PFSK-1 (cell line): ENCODE measurements around the gene DYRK1A.

Experiments used
- FOXP2 ChIP-seq: optimal IDR thresholded peaks from 2 replicates; pipeline ENCODE3; 2011; ENCODE audit warnings: borderline replicate concordance, control low read depth, inconsistent platforms; ENCODE audit not compliant: insufficient read depth; ENCODE audit errors: extremely low read length, extremely low read depth
- POLR2AphosphoS5 ChIP-seq: IDR thresholded peaks from 2 replicates; pipeline ENCODE4 v1.6.1; 2012; ENCODE audit warnings: low read depth, mild to moderate bottlenecking, control low read depth, low read length, moderate library complexity
- SIN3A ChIP-seq: IDR thresholded peaks from 2 replicates; pipeline ENCODE4 v1.6.1; 2012; ENCODE audit warnings: mild to moderate bottlenecking, low read length, moderate library complexity, borderline replicate concordance; ENCODE audit not compliant: insufficient read depth
- TAF1 ChIP-seq: IDR thresholded peaks from 2 replicates; pipeline ENCODE4 v1.6.1; 2012; ENCODE audit warnings: low read length, control low read depth, borderline replicate concordance; ENCODE audit not compliant: insufficient read depth
- TF ChIP-seq, protein P1 (sequence below), 2 experiments: IDR thresholded peaks; 2 replicates each; pipeline versions ENCODE4 v1.6.1 to v1.8.0; 2011 to 2012; ENCODE audit warnings: low read depth in 2 of 2, low read length in 2 of 2, control low read depth in 1 of 2, inconsistent platforms in 1 of 2, mild to moderate bottlenecking in 1 of 2, moderate library complexity in 1 of 2; ENCODE audit not compliant: insufficient read depth in 1 of 2

DYRK1A gene

DNA sequence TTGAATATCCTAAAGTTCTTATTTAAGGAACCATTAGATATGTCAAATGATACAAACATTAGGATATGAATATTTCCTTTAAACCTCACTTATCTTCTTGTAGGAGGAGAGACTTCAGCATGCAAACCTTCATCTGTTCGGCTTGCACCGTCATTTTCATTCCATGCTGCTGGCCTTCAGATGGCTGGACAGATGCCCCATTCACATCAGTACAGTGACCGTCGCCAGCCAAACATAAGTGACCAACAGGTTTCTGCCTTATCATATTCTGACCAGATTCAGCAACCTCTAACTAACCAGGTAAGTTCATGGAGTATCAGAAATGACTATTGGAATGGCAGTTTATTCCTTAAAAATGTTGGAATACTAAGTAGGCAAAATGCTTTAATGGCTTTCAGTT is 106.0 kb downstream of the DYRK1A start:
- no peak for TF ChIP-seq FOXP2
- no peak for TF ChIP-seq POLR2AphosphoS5
- no peak for TF ChIP-seq TAF1
- no peak for TF ChIP-seq SIN3A
- TF ChIP-seq, protein P1, sequence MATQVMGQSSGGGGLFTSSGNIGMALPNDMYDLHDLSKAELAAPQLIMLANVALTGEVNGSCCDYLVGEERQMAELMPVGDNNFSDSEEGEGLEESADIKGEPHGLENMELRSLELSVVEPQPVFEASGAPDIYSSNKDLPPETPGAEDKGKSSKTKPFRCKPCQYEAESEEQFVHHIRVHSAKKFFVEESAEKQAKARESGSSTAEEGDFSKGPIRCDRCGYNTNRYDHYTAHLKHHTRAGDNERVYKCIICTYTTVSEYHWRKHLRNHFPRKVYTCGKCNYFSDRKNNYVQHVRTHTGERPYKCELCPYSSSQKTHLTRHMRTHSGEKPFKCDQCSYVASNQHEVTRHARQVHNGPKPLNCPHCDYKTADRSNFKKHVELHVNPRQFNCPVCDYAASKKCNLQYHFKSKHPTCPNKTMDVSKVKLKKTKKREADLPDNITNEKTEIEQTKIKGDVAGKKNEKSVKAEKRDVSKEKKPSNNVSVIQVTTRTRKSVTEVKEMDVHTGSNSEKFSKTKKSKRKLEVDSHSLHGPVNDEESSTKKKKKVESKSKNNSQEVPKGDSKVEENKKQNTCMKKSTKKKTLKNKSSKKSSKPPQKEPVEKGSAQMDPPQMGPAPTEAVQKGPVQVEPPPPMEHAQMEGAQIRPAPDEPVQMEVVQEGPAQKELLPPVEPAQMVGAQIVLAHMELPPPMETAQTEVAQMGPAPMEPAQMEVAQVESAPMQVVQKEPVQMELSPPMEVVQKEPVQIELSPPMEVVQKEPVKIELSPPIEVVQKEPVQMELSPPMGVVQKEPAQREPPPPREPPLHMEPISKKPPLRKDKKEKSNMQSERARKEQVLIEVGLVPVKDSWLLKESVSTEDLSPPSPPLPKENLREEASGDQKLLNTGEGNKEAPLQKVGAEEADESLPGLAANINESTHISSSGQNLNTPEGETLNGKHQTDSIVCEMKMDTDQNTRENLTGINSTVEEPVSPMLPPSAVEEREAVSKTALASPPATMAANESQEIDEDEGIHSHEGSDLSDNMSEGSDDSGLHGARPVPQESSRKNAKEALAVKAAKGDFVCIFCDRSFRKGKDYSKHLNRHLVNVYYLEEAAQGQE (IDR thresholded peaks at IDR 0.05; ENCODE audit: insufficient read depth in 1 of 2, low read depth in 2 of 2, low read length in 2 of 2), result no peak

DNA sequence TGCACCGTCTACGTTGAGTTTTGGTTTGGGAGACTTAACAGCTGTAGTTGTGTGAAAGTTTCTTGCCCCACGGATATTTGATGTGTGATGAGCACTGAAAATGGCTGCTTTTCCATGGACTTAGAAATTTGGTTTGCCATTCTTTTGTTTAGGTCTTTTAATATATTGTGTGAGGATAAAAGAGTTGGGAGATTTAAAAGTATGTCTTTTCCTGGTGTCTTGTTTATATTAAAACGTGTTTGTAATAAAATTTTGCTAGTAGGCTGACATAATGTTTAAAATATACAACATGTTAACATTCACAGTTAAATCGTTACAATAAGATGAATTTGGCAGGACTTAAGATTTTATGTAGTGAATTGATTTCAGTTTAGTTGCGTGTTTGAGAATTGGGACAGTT is 106.9 kb downstream of the DYRK1A start:
- TF ChIP-seq, protein P1 (IDR thresholded peaks at IDR 0.05; ENCODE audit: insufficient read depth in 1 of 2, low read depth in 2 of 2, low read length in 2 of 2), result no peak
- TF ChIP-seq SIN3A (no peak), POLR2AphosphoS5 (no peak), FOXP2 (no peak), TAF1 (no peak)

DNA sequence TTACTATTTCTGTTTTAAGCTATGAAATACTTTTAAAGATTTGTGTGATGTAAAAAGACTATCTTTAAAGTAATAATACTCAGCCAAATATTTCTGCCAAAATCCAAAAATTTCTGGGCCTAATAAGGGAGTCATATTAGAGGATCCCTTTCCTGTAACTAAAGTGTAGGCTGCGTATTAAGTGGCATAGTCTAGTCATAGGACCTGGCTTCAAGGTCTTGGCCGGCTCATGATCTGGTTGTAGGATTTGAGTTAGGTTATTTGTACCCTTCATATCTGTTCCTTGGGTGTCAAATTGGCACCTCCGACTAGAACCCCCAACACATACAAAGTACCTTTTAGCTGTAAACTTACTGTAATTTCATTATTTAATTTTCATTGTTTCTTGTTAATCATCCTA is 107.8 kb downstream of the DYRK1A start:
- TF ChIP-seq, protein P1 (IDR thresholded peaks at IDR 0.05; ENCODE audit: insufficient read depth in 1 of 2, low read depth in 2 of 2, low read length in 2 of 2), result no peak
- no peak for TF ChIP-seq TAF1
- no peak for TF ChIP-seq POLR2AphosphoS5
- TF ChIP-seq SIN3A, result no peak
- no peak for TF ChIP-seq FOXP2

DNA sequence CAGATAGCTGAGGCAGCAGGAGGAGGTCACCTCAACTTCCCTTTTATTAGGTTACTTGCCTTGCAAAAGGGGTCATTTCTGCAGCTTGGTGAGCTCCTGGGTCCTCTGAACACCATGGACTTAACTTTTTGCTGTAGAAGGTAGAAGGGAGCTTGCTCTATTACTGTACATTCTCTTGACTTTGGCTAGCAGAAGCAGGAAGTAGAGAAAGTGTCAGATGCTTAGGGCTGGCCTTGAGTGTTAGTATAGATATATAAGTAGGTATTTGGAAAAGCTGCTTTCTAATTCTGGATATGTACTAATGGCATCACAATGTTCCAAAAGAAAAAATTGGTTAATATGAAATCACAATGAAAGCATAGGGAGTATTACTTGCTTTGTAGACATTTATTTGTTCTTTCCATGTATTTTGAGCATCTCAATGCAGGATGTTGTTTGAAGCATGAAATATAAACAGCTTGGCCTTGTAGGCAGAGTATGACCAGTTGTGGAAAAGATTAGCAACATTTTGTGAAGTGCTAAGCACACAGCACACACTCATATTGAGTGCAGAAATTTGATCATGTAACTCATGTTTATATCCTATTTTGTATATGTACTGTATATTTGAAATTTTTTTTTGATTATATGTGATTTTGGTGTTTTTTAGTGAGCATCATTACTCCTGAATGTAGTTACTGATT is 108.8 kb downstream of the DYRK1A start:
- TF ChIP-seq SIN3A (no peak), TAF1 (no peak), FOXP2 (no peak), POLR2AphosphoS5 (no peak)
- TF ChIP-seq, protein P1 (IDR thresholded peaks at IDR 0.05; ENCODE audit: insufficient read depth in 1 of 2, low read depth in 2 of 2, low read length in 2 of 2), result no peak

DNA sequence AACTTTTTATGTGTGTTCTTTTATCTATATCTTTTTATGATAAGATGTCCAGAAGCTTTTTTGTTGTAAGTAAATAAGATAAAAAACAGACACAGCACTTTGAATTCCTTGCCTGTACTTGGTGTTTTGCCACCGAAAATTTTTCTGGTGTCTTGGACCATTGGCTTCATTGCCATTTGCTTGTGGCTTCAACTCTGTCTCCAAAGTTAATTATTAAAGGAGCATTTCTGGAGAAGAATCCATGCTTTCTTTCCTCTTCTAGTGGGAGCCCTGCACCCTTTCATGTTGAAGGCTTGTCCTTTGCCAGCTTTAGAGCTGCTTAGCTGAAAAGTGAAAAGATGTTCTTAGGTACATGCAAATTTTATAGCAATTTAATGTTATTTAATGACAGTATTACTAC is 112.2 kb downstream of the DYRK1A start:
- no peak for TF ChIP-seq TAF1
- TF ChIP-seq, protein P1 (IDR thresholded peaks at IDR 0.05; ENCODE audit: insufficient read depth in 1 of 2, low read depth in 2 of 2, low read length in 2 of 2), result no peak
- no peak for TF ChIP-seq SIN3A
- TF ChIP-seq POLR2AphosphoS5, result no peak
- no peak for TF ChIP-seq FOXP2
